ENCODE results near the gene TBXAS1. TPM values are rescaled to one million over a fixed set of nuclear protein-coding genes. Genes with fewer than 3 reads are reported as not detected.

Gene TBXAS1
- total RNA-seq, 1 donor from 2014 or later, result 20.0 TPM

GRCh38 chr7:139958599-139959284 is 129.7 kb downstream of the TBXAS1 start:
- TF ChIP-seq CTCF (conservative IDR thresholded peaks at IDR 0.05; ENCODE audit: low read depth, low read length), result no peak
- no peak for DNase-seq (ENCODE audit: low read depth)
- no peak overlapping the region for H3K4me3 ChIP-seq (ENCODE audit: low read depth, low read length)

- TF ChIP-seq CTCF (conservative IDR thresholded peaks at IDR 0.05; ENCODE audit: low read depth, low read length), result no peak
- no peak overlapping the region for H3K4me3 ChIP-seq (ENCODE audit: low read depth, low read length)
- no peak for DNase-seq (ENCODE audit: low read depth)
Observed at GRCh38 chr7:139959285-139959628, 130.2 kb downstream of the TBXAS1 start.

GRCh38 chr7:139959718-139960117 is 130.7 kb downstream of the TBXAS1 start:
- no peak for TF ChIP-seq CTCF (conservative IDR thresholded peaks at IDR 0.05; ENCODE audit: low read depth, low read length)
- H3K4me3 ChIP-seq (ENCODE audit: low read depth, low read length), result no peak overlapping the region
- DNase-seq (ENCODE audit: low read depth), result no peak

GRCh38 chr7:139960157-139960556 is 131.1 kb downstream of the TBXAS1 start:
- TF ChIP-seq CTCF (conservative IDR thresholded peaks at IDR 0.05; ENCODE audit: low read depth, low read length), result no peak
- no peak for DNase-seq (ENCODE audit: low read depth)
- H3K4me3 ChIP-seq (ENCODE audit: low read depth, low read length), result no peak overlapping the region

- TF ChIP-seq CTCF (conservative IDR thresholded peaks at IDR 0.05; ENCODE audit: low read depth, low read length), result no peak
- no peak for DNase-seq (ENCODE audit: low read depth)
- H3K4me3 ChIP-seq (ENCODE audit: low read depth, low read length), result no peak overlapping the region
Observed at GRCh38 chr7:139965942-139966628, 137.0 kb downstream of the TBXAS1 start.

GRCh38 chr7:139966949-139967348 is 137.9 kb downstream of the TBXAS1 start:
- no peak for TF ChIP-seq CTCF (conservative IDR thresholded peaks at IDR 0.05; ENCODE audit: low read depth, low read length)
- no peak for DNase-seq (ENCODE audit: low read depth)
- no peak overlapping the region for H3K4me3 ChIP-seq (ENCODE audit: low read depth, low read length)

GRCh38 chr7:139968931-139969330 is 139.9 kb downstream of the TBXAS1 start:
- no peak for DNase-seq (ENCODE audit: low read depth)
- TF ChIP-seq CTCF (conservative IDR thresholded peaks at IDR 0.05; ENCODE audit: low read depth, low read length), result no peak
- H3K4me3 ChIP-seq (ENCODE audit: low read depth, low read length), result no peak overlapping the region
